Measurements from ENCODE around the gene LAMA2.

LAMA2 gene

DNA sequence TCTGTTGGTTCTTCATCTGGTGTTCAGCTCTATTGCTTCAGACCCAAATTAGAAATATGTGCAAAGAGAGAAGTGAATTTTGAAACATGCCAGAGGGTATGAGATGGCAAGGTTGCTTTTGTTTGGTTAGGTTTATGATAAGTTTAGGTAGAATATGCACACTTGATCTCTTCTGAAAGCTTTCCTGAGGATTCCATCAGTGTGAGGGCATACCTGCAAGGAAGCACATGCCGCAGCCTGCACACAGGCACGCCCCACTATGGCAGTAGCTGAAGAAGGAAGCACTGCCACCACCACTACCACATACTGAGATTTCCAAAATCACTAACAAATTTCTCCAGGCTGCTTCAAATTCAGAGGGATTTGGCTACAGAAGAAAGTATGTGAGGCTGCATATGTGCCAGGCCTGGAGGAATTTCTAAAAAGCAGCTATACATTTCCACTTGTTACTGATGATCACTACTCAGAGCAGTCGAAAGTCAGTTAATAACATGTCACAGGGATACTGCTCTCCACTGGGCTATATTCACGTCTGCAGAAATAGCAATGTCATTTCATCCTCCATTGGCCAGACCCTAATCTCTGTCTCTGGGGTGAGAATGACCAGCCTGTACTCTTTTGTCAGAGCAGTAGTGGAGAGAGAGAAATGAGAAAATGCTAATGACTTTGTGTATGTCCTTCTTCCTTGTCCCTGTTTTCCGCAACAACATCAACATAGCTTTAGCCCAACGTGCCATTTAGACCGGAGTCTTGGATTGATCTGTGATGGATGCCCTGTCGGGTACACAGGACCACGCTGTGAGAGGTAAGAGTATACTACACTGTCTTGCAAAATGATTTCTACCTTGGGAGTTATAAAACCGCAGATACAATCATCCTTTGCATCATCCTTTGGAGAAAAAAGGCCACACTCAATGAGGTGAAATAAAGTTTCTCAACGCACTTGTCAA, 396.7 kb downstream of the LAMA2 start:
- FAIRE-seq: no peak
- TF ChIP-seq CTCF (IDR thresholded peaks at IDR 0.05; ENCODE audit: insufficient read depth, missing control alignments): no peak

GRCh38 chr6:129280293-129280644, 397.3 kb downstream of the LAMA2 start:
- DNase-seq (ENCODE audit: insufficient read length, low spot score): no peak
- no peak for TF ChIP-seq CTCF (IDR thresholded peaks at IDR 0.05; ENCODE audit: insufficient read depth, missing control alignments)
- no peak for FAIRE-seq

More for the DNA sequence above, 396.7 kb downstream of the LAMA2 start:
- DNase-seq (ENCODE audit: insufficient read length, low spot score): no peak

DNA sequence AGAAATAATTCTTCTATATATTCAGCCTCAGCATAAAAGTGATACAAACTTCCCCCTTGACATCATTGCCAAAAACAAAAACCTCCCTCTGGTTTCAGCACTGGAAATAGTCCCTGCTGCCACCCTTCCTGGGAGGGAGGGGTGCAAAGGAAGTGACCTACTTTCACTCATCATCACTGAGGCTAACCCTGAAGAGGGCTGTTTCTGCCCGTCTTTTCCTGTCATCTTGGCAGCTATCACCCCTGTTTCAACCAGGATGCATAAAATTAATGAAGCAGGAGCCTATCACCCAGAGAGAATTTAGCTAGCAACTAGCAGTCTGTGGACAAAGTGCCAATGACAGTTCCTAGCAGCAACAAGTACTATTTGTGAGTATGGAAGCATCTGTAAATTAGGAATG, 397.8 kb downstream of the LAMA2 start:
- TF ChIP-seq CTCF (IDR thresholded peaks at IDR 0.05; ENCODE audit: insufficient read depth, missing control alignments): no peak
- FAIRE-seq (no peak), DNase-seq (ENCODE audit: insufficient read length, low spot score) (no peak)

DNA sequence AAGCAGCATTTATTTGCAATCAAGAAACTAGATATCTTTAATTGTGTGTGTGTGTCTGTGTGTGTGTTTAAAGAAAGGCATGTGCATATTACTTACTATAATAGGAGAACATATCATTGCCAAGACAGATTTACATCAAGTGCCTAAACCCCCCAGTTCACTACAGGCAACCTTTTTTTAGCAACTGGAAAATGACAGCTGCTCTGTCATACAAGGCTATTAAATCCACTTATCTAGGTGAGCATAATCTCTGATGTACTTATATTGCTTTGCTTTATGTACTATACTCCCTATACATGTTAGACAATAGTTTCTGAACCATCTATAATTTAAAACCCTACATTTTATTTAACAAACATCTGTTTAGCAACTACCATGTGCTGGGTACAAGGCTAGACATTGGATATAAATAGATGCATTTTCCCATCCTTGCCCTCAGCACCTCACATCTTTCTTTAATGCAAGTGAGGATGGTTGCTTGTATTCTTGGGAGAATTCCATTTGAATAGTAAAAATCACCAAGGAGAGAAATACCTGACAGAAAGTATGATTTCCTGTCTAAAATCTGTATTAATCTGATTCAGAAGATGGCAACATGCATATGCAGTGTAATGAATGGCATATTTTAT, 398.3 kb downstream of the LAMA2 start:
- no peak for TF ChIP-seq CTCF (IDR thresholded peaks at IDR 0.05; ENCODE audit: insufficient read depth, missing control alignments)
- no peak for DNase-seq (ENCODE audit: insufficient read length, low spot score)
- peak; percentile 92 for FAIRE-seq

DNA sequence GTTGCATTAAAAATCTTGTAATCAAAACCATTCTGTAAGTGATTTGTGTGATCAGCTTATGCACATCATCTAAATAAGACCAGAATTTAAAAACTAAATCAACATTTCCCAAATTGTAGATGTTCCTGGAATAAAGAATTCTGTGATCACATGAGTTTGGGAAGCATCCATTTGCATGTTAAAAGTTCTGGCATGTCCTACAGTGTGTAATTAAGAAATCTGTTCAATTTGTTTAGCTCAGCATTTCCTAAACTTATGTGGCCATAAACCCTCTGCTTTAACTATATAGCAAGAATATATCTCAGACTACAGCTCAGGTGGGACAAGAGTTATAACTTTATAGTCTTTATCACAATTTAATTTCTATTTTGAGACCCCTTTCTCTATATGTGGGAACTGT, 399.1 kb downstream of the LAMA2 start:
- TF ChIP-seq CTCF (IDR thresholded peaks at IDR 0.05; ENCODE audit: insufficient read depth, missing control alignments): no peak
- no peak for FAIRE-seq
- DNase-seq (ENCODE audit: insufficient read length, low spot score): no peak

DNA sequence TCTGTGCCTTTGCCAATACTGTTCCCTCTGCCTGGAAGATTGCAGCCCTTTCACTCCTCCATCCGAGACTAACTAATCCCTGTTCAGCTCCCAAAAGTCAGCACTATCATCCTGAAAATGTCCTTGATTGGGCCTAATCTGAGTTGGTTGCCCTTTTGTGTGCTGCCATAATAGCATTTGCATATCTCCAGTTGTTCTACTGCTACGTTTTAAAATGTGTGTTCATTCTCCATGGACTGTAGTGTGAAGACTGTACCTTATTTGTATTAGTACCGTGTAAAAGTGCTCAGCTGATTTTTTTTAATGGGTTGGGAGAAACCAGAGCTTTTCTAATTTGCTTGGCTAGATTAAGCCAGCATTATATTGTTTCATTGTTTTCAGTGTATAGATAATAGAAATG, 401.3 kb downstream of the LAMA2 start:
- no peak for DNase-seq (ENCODE audit: insufficient read length, low spot score)
- FAIRE-seq: no peak
- no peak for TF ChIP-seq CTCF (IDR thresholded peaks at IDR 0.05; ENCODE audit: insufficient read depth, missing control alignments)
